Brain microvascular endothelial cell (primary cell): ENCODE measurements around the gene TMEM98.

Source experiments
- DNase-seq: peaks from one replicate; pipeline ENCODE4 v3.0.0-alpha.2; 2020
- H3K27ac ChIP-seq: fragments of 250-450 bp; sonication (Bioruptor Pico); 2 replicates; pipeline ENCODE4 v1.5.1; 2020; ENCODE audit warnings: mild to moderate bottlenecking, moderate library complexity
- H3K27me3 ChIP-seq: fragments of 250-450 bp; sonication (Bioruptor Pico); replicated peaks from 2 replicates; pipeline ENCODE4 v1.5.1; 2020; ENCODE audit warnings: mild to moderate bottlenecking
- H3K36me3 ChIP-seq: fragments of 250-450 bp; sonication (Bioruptor Pico); replicated peaks from 2 replicates; pipeline ENCODE4 v1.5.1; 2020; ENCODE audit warnings: mild to moderate bottlenecking
- H3K4me3 ChIP-seq: 2 replicates; pipeline ENCODE4 v1.5.1; 2011; ENCODE audit warnings: low read depth, mild to moderate bottlenecking, control low read depth, low read length, moderate library complexity
- CTCF ChIP-seq: IDR thresholded peaks from 2 replicates; pipeline ENCODE4 v1.5.1; 2011; ENCODE audit warnings: low read depth, mild to moderate bottlenecking, moderate library complexity, low read length, control low read depth, inconsistent platforms; ENCODE audit errors: missing control alignments
- in situ Hi-C: cut with HindIII; loops from 2 replicates; pipeline ENCODE4 v1.10.0; 2017; ENCODE audit warnings: low sequenced_read_pairs, low pct_ligation_motif_present

TMEM98 gene

GRCh38 chr17:32901743-32902142 lies 26.2 kb upstream of the TMEM98 start:
- no peak for DNase-seq
- Histone ChIP-seq H3K27ac (no peak overlapping the region), H3K36me3 (no peaks in the 10 kb centered on the region), H3K27me3 (no peaks in the 10 kb centered on the region), H3K4me3 (no peak overlapping the region)
- in situ Hi-C loops = loop anchor here (25.0 kb wide), 1 partner anchor 114 kb away; no protein-coding TSS in a partner anchor
- TF ChIP-seq CTCF = no peak

GRCh38 chr17:32903774-32904673 lies 23.9 kb upstream of the TMEM98 start:
- no peak overlapping the region for H3K27ac ChIP-seq
- in situ Hi-C loops = loop anchor here (25.0 kb wide), 1 partner anchor 117 kb away; no protein-coding TSS in a partner anchor
- DNase-seq = no peak
- TF ChIP-seq CTCF = no peak
- no peaks in the 10 kb centered on the region for H3K36me3 ChIP-seq
- no peak overlapping the region for H3K4me3 ChIP-seq
- H3K27me3 ChIP-seq = no peaks in the 10 kb centered on the region

- DNase-seq = no peak
Measured at GRCh38 chr17:32904891-32905290, 23.1 kb upstream of the TMEM98 start.

GRCh38 chr17:32907583-32907982 lies 20.4 kb upstream of the TMEM98 start:
- H3K4me3 ChIP-seq = no peak overlapping the region
- H3K36me3 ChIP-seq = no peaks in the 10 kb centered on the region
- DNase-seq = no peak
- H3K27me3 ChIP-seq = no peaks in the 10 kb centered on the region
- no peak overlapping the region for H3K27ac ChIP-seq
- no peak for TF ChIP-seq CTCF
- in situ Hi-C loops = loop anchor here (25.0 kb wide), 1 partner anchor 120 kb away; no protein-coding TSS in a partner anchor

More at GRCh38 chr17:32904891-32905290, 23.1 kb upstream of the TMEM98 start:
- no peaks in the 10 kb centered on the region for H3K36me3 ChIP-seq
- no peaks in the 10 kb centered on the region for H3K27me3 ChIP-seq
- H3K27ac ChIP-seq = no peak overlapping the region
- TF ChIP-seq CTCF = no peak
- no peak overlapping the region for H3K4me3 ChIP-seq
- in situ Hi-C loops = loop anchor here (25.0 kb wide), 1 partner anchor 118 kb away; no protein-coding TSS in a partner anchor

GRCh38 chr17:32909787-32910369 lies 18.1 kb upstream of the TMEM98 start:
- H3K36me3 ChIP-seq = no peaks in the 10 kb centered on the region
- no peak overlapping the region for H3K4me3 ChIP-seq
- H3K27ac ChIP-seq = no peak overlapping the region
- in situ Hi-C loops = loop anchor here (25.0 kb wide), 1 partner anchor 123 kb away; no protein-coding TSS in a partner anchor
- peak; percentile 90 for DNase-seq
- peak; percentile 90 for TF ChIP-seq CTCF
- H3K27me3 ChIP-seq = no peaks in the 10 kb centered on the region
